Ovary (tissue), 9 donors: Measurements from ENCODE around the gene DPF3. TPM values are rescaled to one million over a fixed set of nuclear protein-coding genes. Genes with fewer than 3 reads are reported as not detected.

Source experiments
- DNase-seq, 5 donors: peaks; one replicate each; pipeline ENCODE4 v3.0.0-alpha.2; 2019 to 2020
- H3K27ac ChIP-seq, 2 donors: fragments of 200-600 bp; one replicate each; pipeline versions ENCODE4 v1.5.1 to v1.8.0; 2019 to 2022
- H3K27me3 ChIP-seq: fragments of 200-600 bp; one replicate; pipeline ENCODE4 v1.8.0; 2022
- H3K36me3 ChIP-seq: fragments of 200-600 bp; sonication (generic); one replicate; pipeline ENCODE4 v1.5.1; 2019
- H3K4me1 ChIP-seq: one replicate; pipeline ENCODE4 v1.8.1; 2013; ENCODE audit warnings: mild to moderate bottlenecking, moderate library complexity; ENCODE audit not compliant: insufficient read depth
- H3K4me3 ChIP-seq: fragments of 200-600 bp; sonication (generic); one replicate; pipeline ENCODE4 v1.5.1; 2017
- H3K9me3 ChIP-seq, 2 donors: fragments of 200-600 bp in 1 of 2; sonication (generic) in 1 of 2; one replicate each; pipeline versions ENCODE4 v1.5.1 to v1.8.1; 2013 to 2019; ENCODE audit warnings: mild to moderate bottlenecking in 1 of 2, moderate library complexity in 1 of 2
- CTCF ChIP-seq, 3 donors: fragments of 450-650 bp in 2 of 3; fragments of 200-600 bp in 1 of 3; IDR thresholded peaks; one replicate each; pipeline versions ENCODE4 v1.5.1 to v1.8.0; 2016 to 2022; ENCODE audit warnings: antibody characterized with exemption in 3 of 3, mild to moderate bottlenecking in 1 of 3
- EP300 ChIP-seq: sonication (generic); formaldehyde crosslinking; IDR thresholded peaks from one replicate; pipeline ENCODE4 v1.6.1; 2017; ENCODE audit warnings: antibody characterized with exemption
- POLR2A ChIP-seq: fragments of 450-650 bp; IDR thresholded peaks from one replicate; pipeline ENCODE4 v1.6.1; 2017; ENCODE audit warnings: antibody characterized with exemption, mild to moderate bottlenecking, moderate library complexity
- WGBS, 3 donors: extraction: QIAGEN DNeasy Blood & Tissue Kit in 1 of 3; methylation state at CpG; one replicate each; pipeline versions ENCODE4 v1.1.5 to v1.1.7; 2013 to 2017; 5-methylcytosine and 5-hydroxymethylcytosine counted together
- intact Hi-C, 4 donors: fragments of 100-400 bp; cut with DNase I; formaldehyde crosslinking; loops; one replicate each; pipeline versions ENCODE4 v1.11.0 to v1.15.1; 2022 to 2023
- polyA plus RNA-seq, 2 donors: library from polyadenylated mRNA; stranded (reverse); fragments of 200-250 nt in 1 of 2; fragments of 350-450 nt in 1 of 2; fragmentation: Illumina TruSeq in 1 of 2; extraction: RNeasy Lipid Tissue Mini Kit (QIAGEN cat#74804) in 1 of 2; gene quantifications; one replicate each; pipeline ENCODE4 v1.2.3, GENCODE V29; 2013 to 2014
- total RNA-seq, 7 donors: library from RNA; depleted of rRNA in 2 of 7; stranded (reverse); fragments of >200 nt in 2 of 7; fragmentation: NEBNext Ultra II Directional in 3 of 7; extraction: Animal tissue kit (Norgen Biotek cat#: 25700) in 3 of 7; gene quantifications; one replicate each; pipeline versions ENCODE4 v1.1.0 to v1.2.4, GENCODE V29; 2016 to 2023
- donor health status: DM: no; HTN: no; CAD: no; lungs with moderate emphysema.
- donor health status: DM: no; HTN: no; CAD: no.
- donor health status: Bipolar disorder and iron deficiency.
- donor health status: DM: yes; HTN: yes; CAD: no.
- donor health status: DM: no; HTN: no; CAD: no.
- donor health status: DM: yes; HTN: yes; CAD: no.

DPF3 gene
- total and polyA plus RNA-seq, 9 donors, result 6.3 to 34.4 (median 21.9) TPM

DNA sequence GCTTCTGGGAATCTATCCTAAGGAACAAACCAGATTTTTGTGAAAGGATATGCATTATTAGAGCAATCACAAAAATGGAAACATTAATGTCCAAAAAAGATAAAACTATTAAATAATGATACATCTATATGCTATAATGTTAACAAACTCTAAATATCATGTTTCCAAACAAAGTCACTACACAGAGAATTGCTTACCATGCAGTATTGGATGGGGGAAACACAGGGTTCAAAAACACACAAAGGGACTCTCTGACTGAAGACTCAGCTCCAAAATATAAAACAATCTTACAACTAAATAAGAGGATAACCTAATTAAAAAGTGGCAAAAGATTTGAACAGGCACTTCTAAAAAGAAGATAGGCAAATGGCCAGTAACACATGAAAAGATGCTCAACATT, 304.2 kb downstream of the DPF3 start:
- H3K36me3 ChIP-seq, result no peaks in the 10 kb centered on the region
- no peaks in the 10 kb centered on the region for H3K4me1 ChIP-seq
- TF ChIP-seq CTCF (IDR thresholded peaks at IDR 0.05), result no peak
- TF ChIP-seq POLR2A, result no peak
- no peak for TF ChIP-seq EP300
- no peak overlapping the region for H3K27ac ChIP-seq
- H3K27me3 ChIP-seq, result no peaks in the 10 kb centered on the region
- DNase-seq, result no peak
- no peak overlapping the region for H3K4me3 ChIP-seq
- intact Hi-C loops, result no loop called here
- H3K9me3 ChIP-seq, result no peaks in the 10 kb centered on the region

GRCh38 chr14:72588521-72588920, 305.4 kb downstream of the DPF3 start:
- Histone ChIP-seq H3K27me3 (no peaks in the 10 kb centered on the region), H3K4me1 (no peaks in the 10 kb centered on the region), H3K36me3 (no peaks in the 10 kb centered on the region), H3K27ac (no peak overlapping the region), H3K4me3 (no peak overlapping the region), H3K9me3 (no peaks in the 10 kb centered on the region)
- intact Hi-C loops, result no loop called here
- DNase-seq, result no peak
- WGBS, 3 donors, result 88 to 93% (median 88%) methylated on average over 5 of the region's 5 CpGs
- TF ChIP-seq CTCF (IDR thresholded peaks at IDR 0.05) (no peak), EP300 (no peak), POLR2A (no peak)

DNA sequence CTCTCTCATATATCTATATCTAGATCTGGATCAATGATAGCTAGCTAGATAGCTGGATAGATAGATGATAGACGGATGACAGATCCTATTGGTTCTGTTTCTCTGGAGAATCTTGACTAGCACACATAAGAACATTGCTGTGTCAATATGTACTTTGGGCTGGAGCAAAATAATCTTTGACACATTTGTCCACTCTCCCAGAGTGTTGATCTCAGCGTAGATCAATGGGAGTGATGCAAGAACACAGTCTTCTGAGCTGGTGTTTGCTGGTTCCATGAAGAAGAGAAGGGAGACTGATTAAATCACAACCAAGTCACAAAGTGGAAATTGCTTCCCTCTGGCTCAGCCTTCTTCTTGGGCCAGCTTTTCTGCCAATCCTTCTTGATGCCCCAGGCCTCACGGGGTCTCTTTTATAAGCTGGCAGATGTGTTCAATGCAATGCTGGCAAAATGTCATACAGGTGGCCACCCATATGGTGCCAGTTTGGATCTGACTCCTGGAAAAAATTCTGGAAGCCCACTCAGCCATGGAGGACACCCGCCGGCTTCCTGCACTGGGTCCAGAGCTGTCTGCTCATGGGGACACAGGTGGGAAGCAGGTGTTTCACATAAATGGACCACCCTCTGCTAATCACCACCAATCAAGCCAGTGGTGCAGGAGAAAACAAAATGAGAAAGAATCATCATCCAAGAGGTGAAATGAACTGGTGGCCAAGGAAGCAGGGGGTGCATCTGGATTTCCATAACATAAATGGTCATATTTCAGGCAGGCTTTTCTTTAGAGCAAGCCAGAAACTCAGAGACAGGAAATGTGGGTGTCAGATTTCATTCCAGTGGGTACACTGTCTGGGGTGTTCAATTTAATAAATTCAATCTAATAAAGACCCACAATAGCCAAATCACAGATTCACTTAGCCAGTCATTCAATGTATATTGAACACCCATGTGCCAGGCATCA, 310.3 kb downstream of the DPF3 start:
- intact Hi-C loops, result no loop called here
- Histone ChIP-seq H3K4me1 (no peaks in the 10 kb centered on the region), H3K36me3 (no peaks in the 10 kb centered on the region), H3K27me3 (no peaks in the 10 kb centered on the region), H3K27ac (no peak overlapping the region), H3K4me3 (no peak overlapping the region), H3K9me3 (no peaks in the 10 kb centered on the region)
- no peak for DNase-seq
- no peak for TF ChIP-seq POLR2A
- no peak for TF ChIP-seq EP300
- no peak for TF ChIP-seq CTCF (IDR thresholded peaks at IDR 0.05)
- 93 to 96% (median 96%) methylated on average over 5 of the region's 5 CpGs for WGBS, 3 donors

GRCh38 chr14:72582582-72582981, 311.3 kb downstream of the DPF3 start:
- no peaks in the 10 kb centered on the region for H3K9me3 ChIP-seq
- H3K27me3 ChIP-seq, result no peaks in the 10 kb centered on the region
- intact Hi-C loops, result no loop called here
- no peak for TF ChIP-seq POLR2A
- H3K36me3 ChIP-seq, result no peaks in the 10 kb centered on the region
- WGBS, 3 donors, result 79 to 92% (median 83%) methylated on average over 1 of the region's 1 CpG
- DNase-seq, result no peak
- H3K27ac ChIP-seq, result no peak overlapping the region
- no peak overlapping the region for H3K4me3 ChIP-seq
- no peaks in the 10 kb centered on the region for H3K4me1 ChIP-seq

- no peak for DNase-seq
- WGBS, 3 donors, result 85 to 87% (median 87%) methylated on average over 5 of the region's 5 CpGs
These were observed 315.4 kb downstream of the DPF3 start for GRCh38 chr14:72578514-72578913.

More at GRCh38 chr14:72578514-72578913, 315.4 kb downstream of the DPF3 start:
- Histone ChIP-seq H3K27me3 (no peaks in the 10 kb centered on the region), H3K4me1 (peaks cover 4% of the 10 kb centered on the region), H3K27ac (no peak overlapping the region), H3K9me3 (no peaks in the 10 kb centered on the region), H3K4me3 (no peak overlapping the region), H3K36me3 (no peaks in the 10 kb centered on the region)
- TF ChIP-seq CTCF (IDR thresholded peaks at IDR 0.05) (no peak), POLR2A (no peak), EP300 (no peak)
- intact Hi-C loops, result no loop called here
